B cell (primary cell): ENCODE measurements around the gene PTPRN2.

Experiments used
- CTCF ChIP-seq: fragments of 200-600 bp; IDR thresholded peaks from one replicate; pipeline ENCODE4 v1.8.0; 2022; ENCODE audit warnings: antibody characterized with exemption, mild to moderate bottlenecking
- EZH2 ChIP-seq: IDR thresholded peaks from 2 replicates; pipeline ENCODE4 v1.6.1; 2012; ENCODE audit warnings: borderline replicate concordance, low read depth, mild to moderate bottlenecking, moderate library complexity, low read length; ENCODE audit not compliant: insufficient read depth, poor library complexity, severe bottlenecking

GRCh38 chr7:158321056-158321700 is 266.4 kb downstream of the PTPRN2 start:
- TF ChIP-seq CTCF (no peak), EZH2 (no peak)
